HepG2 (cell line): ENCODE results near the gene ANKRD42. TPM values are rescaled to one million over a fixed set of nuclear protein-coding genes. Genes with fewer than 3 reads are reported as not detected.

Experiments
- ATAC-seq: fragments of 200-7000 bp; cut with Tn5 transposase; 3 replicates; pipeline ENCODE4 v1.9.1; 2020; ENCODE audit warnings: mild to moderate bottlenecking, moderate library complexity
- BruUV-seq: library from RNA; stranded (reverse); fragments of 400-500 nt; replicated peaks from 2 replicates; lab custom pipeline; 2021; lab: Mats Ljungman, UMichigan
- CTCF ChIA-PET: fragments of 300-600 bp; formaldehyde crosslinking; extraction: SDS; loops from one replicate; lab custom pipeline; 2021; ENCODE audit warnings: low total read pairs, inconsistent platforms, low intra/inter-chr PET ratio; lab: Yijun Ruan, JAX
- POLR2A ChIA-PET: fragments of 350-600 bp; sonication (Branson Sonifier 250); formaldehyde crosslinking; loops from one replicate; lab custom pipeline; 2020; ENCODE audit warnings: antibody characterized with exemption, inconsistent platforms; lab: Yijun Ruan, JAX
- DNase-seq: peaks from one replicate; pipeline ENCODE4 v3.0.0-alpha.2; 2015; ENCODE audit warnings: low spot score
- FAIRE-seq: peaks from 3 replicates; lab custom pipeline; 2011; peaks lifted over from hg19 to GRCh38; lab: Jason Lieb, UNC
- H2AFZ ChIP-seq: one replicate; pipeline ENCODE4 v1.6.1; 2011; ENCODE audit warnings: low read length, inconsistent platforms
- H3K27ac ChIP-seq: fragments of 300-600 bp; 3 replicates; pipeline ENCODE4 v1.8.0; 2011; ENCODE audit warnings: mixed run types, mild to moderate bottlenecking, mixed read lengths, low read length, inconsistent platforms; ENCODE audit not compliant: insufficient read depth; ENCODE audit errors: extremely low read length
- H3K27me3 ChIP-seq, 2 experiments: fragments of 200-600 bp in 1 of 2; 2 replicates in 1 of 2; 3 replicates in 1 of 2; pipeline versions ENCODE4 v1.6.0 to v1.8.0; 2011; ENCODE audit warnings: low read length in 2 of 2, mild to moderate bottlenecking in 2 of 2, moderate library complexity in 2 of 2, inconsistent platforms in 1 of 2; ENCODE audit not compliant: insufficient read depth in 2 of 2, control insufficient read depth in 1 of 2
- H3K36me3 ChIP-seq, 2 experiments: fragments of 200-600 bp in 1 of 2; replicated peaks in 1 of 2; 2 replicates in 1 of 2; 3 replicates in 1 of 2; pipeline versions ENCODE4 v1.5.1 to v1.8.0; 2011; ENCODE audit warnings: low read length in 2 of 2, inconsistent platforms in 1 of 2; ENCODE audit not compliant: insufficient read depth in 2 of 2, control insufficient read depth in 1 of 2
- H3K4me1 ChIP-seq: 2 replicates; pipeline ENCODE4 v1.5.1; 2012; ENCODE audit warnings: low read length, inconsistent platforms; ENCODE audit not compliant: insufficient read depth
- H3K4me2 ChIP-seq: 2 replicates; pipeline ENCODE4 v1.6.0; 2011; ENCODE audit warnings: low read depth, low read length, inconsistent platforms
- H3K4me3 ChIP-seq, 3 experiments: fragments of 200-600 bp in 1 of 3; sonication (generic), shearing (Covaris generic) in 1 of 3; replicated peaks in 1 of 3; 2 replicates each; pipeline ENCODE4 v1.5.1; 2011 to 2016; ENCODE audit warnings: low read length in 3 of 3, inconsistent platforms in 2 of 3, low read depth in 2 of 3, mild to moderate bottlenecking in 2 of 3, control low read depth in 1 of 3, mixed read lengths in 1 of 3; ENCODE audit not compliant: insufficient read depth in 1 of 3
- H3K79me2 ChIP-seq: one replicate; pipeline ENCODE4 v1.6.1; 2011; ENCODE audit warnings: low read length, inconsistent platforms; ENCODE audit not compliant: insufficient read depth
- H3K9ac ChIP-seq: 2 replicates; pipeline ENCODE4 v1.6.0; 2011; ENCODE audit warnings: mild to moderate bottlenecking, low read depth, low read length, inconsistent platforms; ENCODE audit not compliant: insufficient read depth
- H3K9me3 ChIP-seq: 2 replicates; pipeline ENCODE4 v1.5.1; 2012; ENCODE audit warnings: mild to moderate bottlenecking, low read length
- H4K20me1 ChIP-seq: 2 replicates; pipeline ENCODE4 v1.6.0; 2011; ENCODE audit warnings: inconsistent platforms, mild to moderate bottlenecking, low read length, moderate library complexity; ENCODE audit not compliant: insufficient read depth
- ADNP ChIP-seq: sonication (generic); formaldehyde crosslinking; IDR thresholded peaks from 2 replicates; pipeline ENCODE4 v1.4.0; 2020; ENCODE audit warnings: missing genetic modification reagents
- CBX2 ChIP-seq, 2 experiments: fragments of 200-600 bp in 1 of 2; sonication (generic); formaldehyde crosslinking in 1 of 2; IDR thresholded peaks; 2 replicates each; pipeline versions ENCODE4 v1.7.0 to v1.8.1; 2018 to 2022; ENCODE audit warnings: low read depth in 2 of 2, low read length in 1 of 2, mild to moderate bottlenecking in 1 of 2, missing genetic modification reagents in 1 of 2
- HNRNPUL1 ChIP-seq: fragments of 200-400 bp; formaldehyde crosslinking; IDR thresholded peaks from 2 replicates; pipeline ENCODE4 v1.6.1; 2017; ENCODE audit warnings: low read depth, mild to moderate bottlenecking, low read length, moderate library complexity
- HOXA7 ChIP-seq: sonication (generic); formaldehyde crosslinking; IDR thresholded peaks from 2 replicates; pipeline ENCODE4 v1.8.1; 2022; ENCODE audit warnings: mild to moderate bottlenecking, missing genetic modification reagents, moderate library complexity
- MAZ ChIP-seq, 2 experiments: sonication (generic) in 1 of 2; formaldehyde crosslinking in 1 of 2; IDR thresholded peaks; 2 replicates each; pipeline versions ENCODE4 v1.5.0 to v1.6.1; 2012 to 2020; ENCODE audit warnings: low read depth in 2 of 2, mild to moderate bottlenecking in 2 of 2, borderline replicate concordance in 1 of 2, improper control_type of control experiment in 1 of 2, low read length in 1 of 2, missing genetic modification reagents in 1 of 2, moderate library complexity in 1 of 2
- MEIS2 ChIP-seq: sonication (generic); formaldehyde crosslinking; IDR thresholded peaks from 2 replicates; pipeline ENCODE4 v1.9.0; 2021; ENCODE audit warnings: mild to moderate bottlenecking, missing genetic modification reagents
- NCOA5 ChIP-seq: sonication (generic); formaldehyde crosslinking; IDR thresholded peaks from 2 replicates; pipeline ENCODE4 v1.4.0; 2020; ENCODE audit warnings: missing genetic modification reagents
- RBFOX2 ChIP-seq: fragments of 200-400 bp; formaldehyde crosslinking; IDR thresholded peaks from 2 replicates; pipeline ENCODE4 v1.6.1; 2017; ENCODE audit warnings: low read depth, mild to moderate bottlenecking, low read length
- RFXANK ChIP-seq: IDR thresholded peaks from 2 replicates; pipeline ENCODE4 v1.6.1; 2016
- YEATS2 ChIP-seq: sonication (generic); formaldehyde crosslinking; IDR thresholded peaks from 2 replicates; pipeline ENCODE4 v1.4.0; 2020; ENCODE audit warnings: missing genetic modification reagents, borderline replicate concordance
- ZC3H4 ChIP-seq: sonication (generic); formaldehyde crosslinking; IDR thresholded peaks from 2 replicates; pipeline ENCODE4 v1.4.0; 2020; ENCODE audit warnings: missing genetic modification reagents, borderline replicate concordance
- ZMYM4 ChIP-seq: sonication (generic); formaldehyde crosslinking; IDR thresholded peaks from 2 replicates; pipeline ENCODE4 v1.8.1; 2023; ENCODE audit warnings: mild to moderate bottlenecking, missing genetic modification reagents
- ZNF143 ChIP-seq: sonication (generic); formaldehyde crosslinking; IDR thresholded peaks from 2 replicates; pipeline ENCODE4 v1.4.0; 2020; ENCODE audit warnings: missing genetic modification reagents
- ZNF230 ChIP-seq: sonication (generic); formaldehyde crosslinking; IDR thresholded peaks from 2 replicates; pipeline ENCODE4 v1.4.0; 2020; ENCODE audit warnings: mild to moderate bottlenecking, missing genetic modification reagents
- ZNF232 ChIP-seq: sonication (generic); formaldehyde crosslinking; IDR thresholded peaks from 2 replicates; pipeline ENCODE4 v1.4.0; 2020; ENCODE audit warnings: missing genetic modification reagents, borderline replicate concordance
- ZNF558 ChIP-seq: sonication (generic); formaldehyde crosslinking; IDR thresholded peaks from 2 replicates; pipeline ENCODE4 v1.9.0; 2022; ENCODE audit warnings: mild to moderate bottlenecking, missing genetic modification reagents, borderline replicate concordance
- ZNF75D ChIP-seq: sonication (generic); formaldehyde crosslinking; IDR thresholded peaks from 2 replicates; pipeline ENCODE4 v1.8.1; 2023; ENCODE audit warnings: missing genetic modification reagents, mild to moderate bottlenecking, borderline replicate concordance
- WGBS: methylation state at CpG from one replicate; pipeline ENCODE4 v1.1.6; 2017; ENCODE audit warnings: low lambda C conversion rate; 5-methylcytosine and 5-hydroxymethylcytosine counted together
- in situ Hi-C: cut with HindIII; loops from 2 replicates; pipeline ENCODE4 v1.10.0; 2017; ENCODE audit warnings: low pct_unique_long_range_greater_than_20kb; ENCODE audit not compliant: extremely low pct_ligation_motif_present
- intact Hi-C: fragments of 100-400 bp; cut with micrococcal nuclease; formaldehyde crosslinking; loops from one replicate; pipeline ENCODE4 v1.10.0; 2022; ENCODE audit not compliant: unreplicated experiment
- polyA plus RNA-seq, 8 experiments: library from polyadenylated mRNA; depleted of rRNA in 3 of 8; stranded (reverse) in 7 of 8; unstranded in 1 of 8; fragments of >200 nt; fragmentation: Illumina TruSeq in 4 of 8; extraction: Trizol in 4 of 8; gene quantifications; 2 replicates each; pipeline versions ENCODE4 v1.2.1 to v1.2.3, GENCODE V29; 2011 to 2016; ENCODE audit warnings: low read depth in 4 of 8, missing spikeins in 1 of 8, mixed read lengths in 1 of 8; ENCODE audit not compliant: insufficient read depth in 1 of 8
- total RNA-seq, 5 experiments: library from RNA; depleted of rRNA; stranded (reverse); fragments of >200 nt; fragmentation: Illumina TruSeq; extraction: Trizol; gene quantifications; 2 replicates each; pipeline ENCODE4 v1.2.3, GENCODE V29; 2016; ENCODE audit warnings: low read depth in 1 of 5
- TF ChIP-seq, protein P1 (sequence below): sonication (generic); formaldehyde crosslinking; IDR thresholded peaks from 2 replicates; pipeline ENCODE4 v1.5.1; 2020; ENCODE audit warnings: missing genetic modification reagents, mild to moderate bottlenecking, borderline replicate concordance

The ANKRD42 gene
- total and polyA plus RNA-seq, 2 of the 13 experiments (the other 11 are each of a cell fraction or from before 2014, with no cell fraction given): 2.2 to 3.7 TPM

DNA sequence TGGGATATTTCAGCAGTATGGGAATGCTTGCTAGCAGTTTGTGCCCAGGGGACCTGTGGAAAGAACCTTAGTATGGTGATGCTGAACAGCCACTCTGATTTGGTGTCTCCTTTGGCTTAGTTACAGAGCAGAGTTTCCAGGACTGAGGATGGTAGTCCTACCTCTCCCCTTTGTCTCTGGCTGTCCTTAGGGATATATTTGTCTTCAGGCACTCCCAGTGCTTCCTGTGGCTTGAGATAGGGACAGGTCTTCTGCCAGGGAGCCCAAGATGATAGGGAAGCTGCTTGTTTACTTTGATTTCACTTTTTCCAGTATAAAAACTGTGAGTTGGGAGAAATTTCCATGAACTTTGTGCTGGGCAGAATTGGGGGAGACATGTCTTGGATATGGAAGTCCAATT lies 28.2 kb downstream of the ANKRD42 start (continued):
- TF ChIP-seq, protein P1, sequence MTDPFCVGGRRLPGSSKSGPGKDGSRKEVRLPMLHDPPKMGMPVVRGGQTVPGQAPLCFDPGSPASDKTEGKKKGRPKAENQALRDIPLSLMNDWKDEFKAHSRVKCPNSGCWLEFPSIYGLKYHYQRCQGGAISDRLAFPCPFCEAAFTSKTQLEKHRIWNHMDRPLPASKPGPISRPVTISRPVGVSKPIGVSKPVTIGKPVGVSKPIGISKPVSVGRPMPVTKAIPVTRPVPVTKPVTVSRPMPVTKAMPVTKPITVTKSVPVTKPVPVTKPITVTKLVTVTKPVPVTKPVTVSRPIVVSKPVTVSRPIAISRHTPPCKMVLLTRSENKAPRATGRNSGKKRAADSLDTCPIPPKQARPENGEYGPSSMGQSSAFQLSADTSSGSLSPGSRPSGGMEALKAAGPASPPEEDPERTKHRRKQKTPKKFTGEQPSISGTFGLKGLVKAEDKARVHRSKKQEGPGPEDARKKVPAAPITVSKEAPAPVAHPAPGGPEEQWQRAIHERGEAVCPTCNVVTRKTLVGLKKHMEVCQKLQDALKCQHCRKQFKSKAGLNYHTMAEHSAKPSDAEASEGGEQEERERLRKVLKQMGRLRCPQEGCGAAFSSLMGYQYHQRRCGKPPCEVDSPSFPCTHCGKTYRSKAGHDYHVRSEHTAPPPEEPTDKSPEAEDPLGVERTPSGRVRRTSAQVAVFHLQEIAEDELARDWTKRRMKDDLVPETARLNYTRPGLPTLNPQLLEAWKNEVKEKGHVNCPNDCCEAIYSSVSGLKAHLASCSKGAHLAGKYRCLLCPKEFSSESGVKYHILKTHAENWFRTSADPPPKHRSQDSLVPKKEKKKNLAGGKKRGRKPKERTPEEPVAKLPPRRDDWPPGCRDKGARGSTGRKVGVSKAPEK (CRISPR knock-in tag): no peak
- TF ChIP-seq HOXA7 (CRISPR knock-in tag) (no peak), ZNF558 (CRISPR knock-in tag) (no peak), CBX2 (IDR thresholded peaks at IDR 0.05; ENCODE audit: low read depth, low read length) (no peak), CBX2 (CRISPR knock-in tag; IDR thresholded peaks at IDR 0.05; ENCODE audit: low read depth) (no peak), ZNF75D (CRISPR knock-in tag) (no peak), ZNF232 (CRISPR knock-in tag) (no peak), ZNF143 (no peak), HNRNPUL1 (no peak), ZNF230 (CRISPR knock-in tag) (no peak), ADNP (CRISPR knock-in tag) (no peak)

DNA sequence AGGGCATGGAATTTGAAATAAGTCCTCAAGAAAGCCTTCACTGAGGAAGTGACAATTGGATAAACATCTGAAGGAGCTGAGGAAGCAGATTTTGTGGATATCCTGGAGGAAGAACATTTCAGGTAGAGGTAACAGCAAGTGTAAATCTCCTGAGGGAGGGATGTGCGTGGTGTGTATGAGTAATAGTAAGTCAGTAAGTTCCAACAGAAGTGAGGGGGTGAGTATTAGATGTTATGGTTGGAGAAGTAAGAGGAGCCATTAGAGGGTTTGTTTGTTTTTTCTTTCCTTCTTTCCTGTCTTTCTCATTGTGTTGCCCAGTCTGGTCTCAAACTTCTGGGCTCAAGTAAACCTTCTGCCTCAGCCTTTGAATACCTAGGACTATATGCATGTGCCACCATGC lies 29.0 kb downstream of the ANKRD42 start:
- WGBS: 69% methylated on average over 1 of the region's 1 CpG
- no peak overlapping the region for H3K4me3 ChIP-seq
- no peaks in the 10 kb centered on the region for H3K79me2 ChIP-seq
- in situ Hi-C loops: loop anchor here (10.0 kb wide), 1 partner anchor 592 kb away; no protein-coding TSS in a partner anchor
- POLR2A ChIA-PET: no interaction called here
- intact Hi-C loops: no loop called here
- no peak overlapping the region for H3K27ac ChIP-seq
- peaks cover 0 to 1% of the 10 kb centered on the region in 2 experiments; a peak in 2 of 5 replicates for H3K27me3 ChIP-seq
- BruUV-seq: no TSS peak
- H3K4me1 ChIP-seq: no peaks in the 10 kb centered on the region
- no peak overlapping the region for H3K4me2 ChIP-seq
- CTCF ChIA-PET: no interaction called here
- ATAC-seq (no peak), FAIRE-seq (no peak), DNase-seq (no peak)
- no peak overlapping the region for H2AFZ ChIP-seq
- no peaks in the 10 kb centered on the region for H3K36me3 ChIP-seq
- TF ChIP-seq RFXANK (CRISPR knock-in tag) (no peak), NCOA5 (CRISPR knock-in tag) (no peak), RBFOX2 (no peak), ZC3H4 (CRISPR knock-in tag) (no peak), YEATS2 (CRISPR knock-in tag) (no peak), ZMYM4 (CRISPR knock-in tag) (no peak), MAZ (IDR thresholded peaks at IDR 0.05; ENCODE audit: borderline replicate concordance, low read depth, low read length) (no peak), MAZ (CRISPR knock-in tag; IDR thresholded peaks at IDR 0.05; ENCODE audit: low read depth) (no peak), MEIS2 (no peak)
- H4K20me1 ChIP-seq: no peaks in the 10 kb centered on the region
- no peaks in the 10 kb centered on the region for H3K9me3 ChIP-seq
- no peak overlapping the region for H3K9ac ChIP-seq
